Astrocyte (in vitro differentiated cells and primary cell): ENCODE data around the gene ARID3B.

Experiments
- EZH2 ChIP-seq: IDR thresholded peaks from 2 replicates; pipeline ENCODE4 v1.6.1; 2012; ENCODE audit warnings: mild to moderate bottlenecking, low read length, inconsistent platforms; ENCODE audit not compliant: insufficient read depth
- TF ChIP-seq, protein P1 (sequence below): IDR thresholded peaks from 2 replicates; pipeline ENCODE4 v1.5.1; 2011; ENCODE audit warnings: low read depth, mild to moderate bottlenecking, inconsistent platforms, low read length, moderate library complexity; ENCODE audit not compliant: insufficient read depth

DNA sequence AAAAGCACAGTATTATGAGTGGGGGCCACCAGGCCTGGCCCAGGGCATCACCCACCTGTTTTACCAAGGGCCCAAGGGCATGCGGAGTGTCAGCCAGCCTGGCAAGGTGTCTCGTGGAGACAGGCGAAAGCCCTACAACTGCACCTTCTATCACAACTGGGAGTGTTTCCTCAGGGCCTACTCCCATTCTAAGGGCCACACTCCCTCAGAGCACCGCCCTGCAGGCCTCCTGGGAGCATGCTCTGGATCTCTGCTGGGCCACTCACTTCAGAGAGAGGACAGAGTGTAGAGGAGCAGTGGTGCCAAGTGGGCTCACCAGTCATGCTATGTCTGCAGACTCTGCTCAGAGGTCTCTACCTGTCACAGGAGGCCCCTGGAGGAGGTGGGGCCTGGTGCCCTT is 53.4 kb downstream of the ARID3B start:
- TF ChIP-seq EZH2: no peak
- TF ChIP-seq, protein P1, sequence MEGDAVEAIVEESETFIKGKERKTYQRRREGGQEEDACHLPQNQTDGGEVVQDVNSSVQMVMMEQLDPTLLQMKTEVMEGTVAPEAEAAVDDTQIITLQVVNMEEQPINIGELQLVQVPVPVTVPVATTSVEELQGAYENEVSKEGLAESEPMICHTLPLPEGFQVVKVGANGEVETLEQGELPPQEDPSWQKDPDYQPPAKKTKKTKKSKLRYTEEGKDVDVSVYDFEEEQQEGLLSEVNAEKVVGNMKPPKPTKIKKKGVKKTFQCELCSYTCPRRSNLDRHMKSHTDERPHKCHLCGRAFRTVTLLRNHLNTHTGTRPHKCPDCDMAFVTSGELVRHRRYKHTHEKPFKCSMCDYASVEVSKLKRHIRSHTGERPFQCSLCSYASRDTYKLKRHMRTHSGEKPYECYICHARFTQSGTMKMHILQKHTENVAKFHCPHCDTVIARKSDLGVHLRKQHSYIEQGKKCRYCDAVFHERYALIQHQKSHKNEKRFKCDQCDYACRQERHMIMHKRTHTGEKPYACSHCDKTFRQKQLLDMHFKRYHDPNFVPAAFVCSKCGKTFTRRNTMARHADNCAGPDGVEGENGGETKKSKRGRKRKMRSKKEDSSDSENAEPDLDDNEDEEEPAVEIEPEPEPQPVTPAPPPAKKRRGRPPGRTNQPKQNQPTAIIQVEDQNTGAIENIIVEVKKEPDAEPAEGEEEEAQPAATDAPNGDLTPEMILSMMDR: no peak
